GM12878 (cell line): Measurements from ENCODE around the gene TSPY8. TPM values are rescaled to one million over a fixed set of nuclear protein-coding genes. Genes with fewer than 3 reads are reported as not detected.
"Not testable (repeated sequence)": the region's sequence is repeated elsewhere in the genome, so short reads cannot be mapped to it uniquely, and the experiment has no call there.

Experiments
- ATAC-seq: fragments of 200-7000 bp; cut with Tn5 transposase; 3 replicates; pipeline ENCODE4 v1.9.1; 2020; ENCODE audit warnings: mild to moderate bottlenecking, moderate library complexity
- Bru-seq: library from RNA; stranded (reverse); fragments of 400-500 nt; gene quantifications from one replicate; lab custom pipeline; 2021; lab: Mats Ljungman, UMichigan
- BruChase-seq, 2 experiments: library from RNA; stranded (reverse); fragments of 400-500 nt; gene quantifications; one replicate each; lab custom pipeline; 2021; lab: Mats Ljungman, UMichigan
- BruUV-seq: library from RNA; stranded (reverse); fragments of 400-500 nt; replicated peaks from 2 replicates; lab custom pipeline; 2021; lab: Mats Ljungman, UMichigan
- CTCF ChIA-PET: fragments of 300-600 bp; sonication (Branson Sonifier 250); formaldehyde crosslinking; extraction: SDS; loops from one replicate; lab custom pipeline; 2021; ENCODE audit warnings: inconsistent platforms; lab: Yijun Ruan, JAX
- POLR2A ChIA-PET: fragments of 350-600 bp; formaldehyde crosslinking; extraction: SDS; loops from one replicate; lab custom pipeline; 2021; ENCODE audit warnings: inconsistent platforms; lab: Charles Lee
- RAD21 ChIA-PET: fragments of 300-600 bp; sonication (Branson Sonifier 250); formaldehyde crosslinking; loops from one replicate; lab custom pipeline; 2023; ENCODE audit warnings: antibody characterized with exemption; ENCODE audit not compliant: unreplicated experiment; lab: Charles Lee
- SMC1A ChIA-PET: fragments of 300-600 bp; sonication (Branson Sonifier 250); formaldehyde crosslinking; loops from one replicate; lab custom pipeline; 2023; ENCODE audit not compliant: unreplicated experiment, uncharacterized antibody; lab: Charles Lee
- DNase-seq: peaks from one replicate; pipeline ENCODE4 v3.0.0-alpha.2; 2011; ENCODE audit warnings: low read depth, low spot score
- FAIRE-seq: peaks from 3 replicates; lab custom pipeline; 2011; peaks lifted over from hg19 to GRCh38; lab: Jason Lieb, UNC
- H2AFZ ChIP-seq: 2 replicates; pipeline ENCODE4 v1.6.0; 2011; ENCODE audit warnings: low read depth, low read length, control low read depth; ENCODE audit not compliant: control insufficient read depth
- H3K27ac ChIP-seq: 2 replicates; pipeline ENCODE4 v1.5.1; 2011; ENCODE audit warnings: control low read depth; ENCODE audit not compliant: control insufficient read depth, insufficient read depth
- H3K27me3 ChIP-seq, 2 experiments: replicated peaks in 1 of 2; 2 replicates each; pipeline versions ENCODE4 v1.6.0 to v1.6.1; 2011; ENCODE audit warnings: low read length in 1 of 2; ENCODE audit not compliant: control insufficient read depth in 2 of 2, insufficient read depth in 2 of 2
- H3K36me3 ChIP-seq, 2 experiments: 2 replicates each; pipeline ENCODE4 v1.5.1; 2011; ENCODE audit warnings: low read length in 1 of 2; ENCODE audit not compliant: control insufficient read depth in 2 of 2, insufficient read depth in 2 of 2
- H3K4me1 ChIP-seq: 2 replicates; pipeline ENCODE4 v1.6.1; 2011; ENCODE audit warnings: mild to moderate bottlenecking, low read length, moderate library complexity, mixed read lengths; ENCODE audit not compliant: control insufficient read depth, insufficient read depth
- H3K4me2 ChIP-seq: 2 replicates; pipeline ENCODE4 v1.6.0; 2011; ENCODE audit warnings: control low read depth; ENCODE audit not compliant: control insufficient read depth, insufficient read depth
- H3K4me3 ChIP-seq: fragments of 200-600 bp; sonication (generic); 2 replicates; pipeline ENCODE4 v1.5.1; 2016
- H3K79me2 ChIP-seq: 2 replicates; pipeline ENCODE4 v1.6.0; 2011; ENCODE audit warnings: low read length; ENCODE audit not compliant: control insufficient read depth, insufficient read depth
- H3K9ac ChIP-seq: 2 replicates; pipeline ENCODE4 v1.8.0; 2011; ENCODE audit warnings: low read length, control low read depth, mixed read lengths; ENCODE audit not compliant: control insufficient read depth, insufficient read depth
- H3K9me3 ChIP-seq: replicated peaks from 3 replicates; pipeline ENCODE4 v1.5.1; 2011; ENCODE audit warnings: mild to moderate bottlenecking, low read length; ENCODE audit not compliant: control insufficient read depth, insufficient read depth
- H4K20me1 ChIP-seq: 2 replicates; pipeline ENCODE4 v1.6.0; 2011; ENCODE audit not compliant: control insufficient read depth, insufficient read depth
- MEF2A ChIP-seq: IDR thresholded peaks from 2 replicates; pipeline ENCODE4 v1.6.1; 2011; ENCODE audit warnings: low read depth, mild to moderate bottlenecking, low read length, moderate library complexity; ENCODE audit not compliant: insufficient read depth
- POLR2A ChIP-seq: IDR thresholded peaks from 2 replicates; pipeline ENCODE4 v1.6.1; 2011; ENCODE audit warnings: low read depth, mild to moderate bottlenecking, low read length
- ZBTB11 ChIP-seq: fragments of 450-650 bp; formaldehyde crosslinking; IDR thresholded peaks from 2 replicates; pipeline ENCODE4 v1.5.0; 2022; ENCODE audit warnings: mild to moderate bottlenecking, missing genetic modification characterization
- ZZZ3 ChIP-seq: IDR thresholded peaks from 2 replicates; pipeline ENCODE4 v1.6.1; 2011; ENCODE audit warnings: low read depth; ENCODE audit not compliant: control insufficient read depth, insufficient read length
- WGBS: methylation state at CpG from one replicate; pipeline ENCODE4 v1.1.6; 2016; ENCODE audit warnings: low lambda C conversion rate; ENCODE audit not compliant: insufficient replicate concordance, insufficient coverage; ENCODE audit errors: missing lambda C conversion rate; 5-methylcytosine and 5-hydroxymethylcytosine counted together
- in situ Hi-C: fragments of 300-500 bp; cut with MboI; formaldehyde crosslinking; loops from 9 replicates; pipeline ENCODE4 v1.14.3; 2018; ENCODE audit warnings: mixed read lengths
- intact Hi-C: fragments of 100-400 bp; cut with micrococcal nuclease; formaldehyde crosslinking; loops from one replicate; pipeline ENCODE4 v1.14.2; 2022; ENCODE audit not compliant: unreplicated experiment
- long read RNA-seq, 2 experiments: library from polyadenylated mRNA; unstranded; transcript quantifications; one replicate each; pipeline ENCODE4 v2.0.0, GENCODE V29; 2019 to 2020
- polyA minus RNA-seq, 3 experiments: library from RNA; depleted of rRNA, polyadenylated mRNA; stranded (reverse); fragments of >200 nt; gene quantifications; 2 replicates each; pipeline ENCODE4 v1.2.3, GENCODE V29; 2011
- polyA plus RNA-seq, 11 experiments: library from polyadenylated mRNA; depleted of rRNA in 4 of 11; unstranded in 6 of 11; stranded (reverse) in 5 of 11; fragments of >200 nt; fragmentation: Nextera tagmentation in 4 of 11; fragmentation: Illumina TruSeq in 1 of 11; extraction: Ambion mirVana in 4 of 11; extraction: Trizol in 1 of 11; gene quantifications; 1 replicate in 1 of 11; 2 replicates in 10 of 11; pipeline versions ENCODE4 v1.2.1 to v1.2.3, GENCODE V29; 2011 to 2016; ENCODE audit warnings: inconsistent platforms in 2 of 11, missing spikeins in 2 of 11, low read depth in 1 of 11
- total RNA-seq, 4 experiments: library from RNA; depleted of rRNA in 3 of 4; stranded (reverse); fragments of >200 nt in 3 of 4; fragmentation: Illumina TruSeq in 1 of 4; extraction: Trizol in 1 of 4; gene quantifications; 2 replicates each; pipeline versions ENCODE4 v1.2.1 to v1.2.3, GENCODE V29; 2013 to 2021
- TF ChIP-seq, protein P1 (sequence below): fragments of 450-650 bp; IDR thresholded peaks from 2 replicates; pipeline ENCODE4 v1.6.1; 2017; ENCODE audit warnings: antibody characterized with exemption, mild to moderate bottlenecking, moderate library complexity
- TF ChIP-seq, protein P2 (sequence below): IDR thresholded peaks from 2 replicates; pipeline ENCODE4 v1.6.1; 2012; ENCODE audit warnings: low read depth, low read length, improper control_type of control experiment

The TSPY8 gene
- not detected in 2 replicates for total RNA-seq (2013; cell fraction: nucleolus; rRNA removed)
- total RNA-seq (2014; rRNA removed) (not detected in 2 replicates), total RNA-seq (2014; rRNA removed; fragmentation: Illumina TruSeq; extraction: Trizol) (not detected in 2 replicates), total RNA-seq (2021) (not detected in 2 replicates), polyA plus RNA-seq (2011; rRNA removed) (not detected in 2 replicates), polyA plus RNA-seq (2014; fragmentation: Illumina TruSeq; extraction: Trizol) (not detected in 2 replicates), polyA plus RNA-seq (2014; fragmentation: Nextera tagmentation; extraction: Ambion mirVana) (not detected), polyA plus RNA-seq (2014; rRNA removed) (not detected in 2 replicates), polyA plus RNA-seq (2016; fragmentation: Nextera tagmentation; extraction: Ambion mirVana) (not detected), polyA minus RNA-seq (2011; rRNA and poly(A)+ RNA removed) (not detected in 2 replicates), Bru-seq, nascent RNA (not detected), BruChase-seq, experiment 1, labeled RNA remaining after a 6-hour chase (not detected), BruChase-seq, experiment 2, labeled RNA remaining after a 2-hour chase (not detected)
- polyA plus RNA-seq (2011; ENCODE audit: low read depth) = not detected
- polyA plus RNA-seq (2011; cell fraction: cytosol; rRNA removed) = not detected in 2 replicates
- not detected in 2 replicates for polyA plus RNA-seq (2011; cell fraction: nucleus; rRNA removed)
- polyA plus RNA-seq (2012) = not detected in 2 replicates
- not detected in 2 replicates for polyA minus RNA-seq (2011; cell fraction: cytosol; rRNA and poly(A)+ RNA removed)
- not detected in 2 replicates for polyA minus RNA-seq (2011; cell fraction: nucleus; rRNA and poly(A)+ RNA removed)
- long read RNA-seq, experiment 1 = 0 reads
- long read RNA-seq, experiment 2 = 0 reads

- CTCF ChIA-PET, H3K4me3 ChIP-seq, H3K27ac ChIP-seq, H4K20me1 ChIP-seq, H3K9ac ChIP-seq, H3K9me3 ChIP-seq, FAIRE-seq, H3K4me1 ChIP-seq, SMC1A ChIA-PET, H2AFZ ChIP-seq, ATAC-seq, DNase-seq, RAD21 ChIA-PET, in situ Hi-C loops, H3K36me3 ChIP-seq, H3K27me3 ChIP-seq, intact Hi-C loops, POLR2A ChIA-PET, H3K79me2 ChIP-seq, BruUV-seq, H3K4me2 ChIP-seq: not testable (repeated sequence)
- no CpG with 5 or more reads among the region's 25 CpGs for WGBS
These were observed at the start of gene TSPY8 for GRCh38 chrY:9357497-9357896. TSPY8 (plus strand) TSS chrY:9357797; CDS start chrY:9357843, 46 bp downstream.

DNA sequence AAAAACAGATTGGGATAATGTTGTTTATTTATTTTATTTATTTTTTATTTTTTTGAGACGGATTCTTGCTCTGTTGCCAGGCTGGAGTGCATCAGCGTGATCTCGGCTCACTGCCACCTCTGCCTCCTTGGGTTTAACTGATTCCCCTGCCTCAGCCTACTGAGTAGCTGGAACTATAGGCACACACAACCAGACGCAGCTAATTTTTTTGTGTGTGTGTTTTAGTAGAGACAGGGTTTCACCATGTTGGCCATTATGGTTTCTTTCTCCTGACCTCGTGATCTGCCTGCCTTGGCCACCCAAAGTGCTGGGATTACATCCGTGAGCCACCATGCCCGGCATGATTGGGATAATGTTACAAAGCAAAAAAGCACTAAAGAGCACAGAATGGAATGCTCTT, 36.6 kb upstream of the TSPY8 start:
- POLR2A ChIA-PET = no interaction called here
- TF ChIP-seq POLR2A = no peak
- TF ChIP-seq, protein P1, sequence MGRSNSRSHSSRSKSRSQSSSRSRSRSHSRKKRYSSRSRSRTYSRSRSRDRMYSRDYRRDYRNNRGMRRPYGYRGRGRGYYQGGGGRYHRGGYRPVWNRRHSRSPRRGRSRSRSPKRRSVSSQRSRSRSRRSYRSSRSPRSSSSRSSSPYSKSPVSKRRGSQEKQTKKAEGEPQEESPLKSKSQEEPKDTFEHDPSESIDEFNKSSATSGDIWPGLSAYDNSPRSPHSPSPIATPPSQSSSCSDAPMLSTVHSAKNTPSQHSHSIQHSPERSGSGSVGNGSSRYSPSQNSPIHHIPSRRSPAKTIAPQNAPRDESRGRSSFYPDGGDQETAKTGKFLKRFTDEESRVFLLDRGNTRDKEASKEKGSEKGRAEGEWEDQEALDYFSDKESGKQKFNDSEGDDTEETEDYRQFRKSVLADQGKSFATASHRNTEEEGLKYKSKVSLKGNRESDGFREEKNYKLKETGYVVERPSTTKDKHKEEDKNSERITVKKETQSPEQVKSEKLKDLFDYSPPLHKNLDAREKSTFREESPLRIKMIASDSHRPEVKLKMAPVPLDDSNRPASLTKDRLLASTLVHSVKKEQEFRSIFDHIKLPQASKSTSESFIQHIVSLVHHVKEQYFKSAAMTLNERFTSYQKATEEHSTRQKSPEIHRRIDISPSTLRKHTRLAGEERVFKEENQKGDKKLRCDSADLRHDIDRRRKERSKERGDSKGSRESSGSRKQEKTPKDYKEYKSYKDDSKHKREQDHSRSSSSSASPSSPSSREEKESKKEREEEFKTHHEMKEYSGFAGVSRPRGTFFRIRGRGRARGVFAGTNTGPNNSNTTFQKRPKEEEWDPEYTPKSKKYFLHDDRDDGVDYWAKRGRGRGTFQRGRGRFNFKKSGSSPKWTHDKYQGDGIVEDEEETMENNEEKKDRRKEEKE = no peak
- TF ChIP-seq MEF2A = no peak
- no peak for TF ChIP-seq ZBTB11
- TF ChIP-seq, protein P2, sequence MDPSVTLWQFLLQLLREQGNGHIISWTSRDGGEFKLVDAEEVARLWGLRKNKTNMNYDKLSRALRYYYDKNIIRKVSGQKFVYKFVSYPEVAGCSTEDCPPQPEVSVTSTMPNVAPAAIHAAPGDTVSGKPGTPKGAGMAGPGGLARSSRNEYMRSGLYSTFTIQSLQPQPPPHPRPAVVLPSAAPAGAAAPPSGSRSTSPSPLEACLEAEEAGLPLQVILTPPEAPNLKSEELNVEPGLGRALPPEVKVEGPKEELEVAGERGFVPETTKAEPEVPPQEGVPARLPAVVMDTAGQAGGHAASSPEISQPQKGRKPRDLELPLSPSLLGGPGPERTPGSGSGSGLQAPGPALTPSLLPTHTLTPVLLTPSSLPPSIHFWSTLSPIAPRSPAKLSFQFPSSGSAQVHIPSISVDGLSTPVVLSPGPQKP = no peak
- no peak for TF ChIP-seq ZZZ3

More for the DNA sequence above, 36.6 kb upstream of the TSPY8 start:
- Histone ChIP-seq H4K20me1 (no peaks in the 10 kb centered on the region), H2AFZ (no peak overlapping the region), H3K36me3 (no peaks in the 10 kb centered on the region), H3K9ac (no peak overlapping the region), H3K27me3 (no peaks in the 10 kb centered on the region), H3K4me3 (no peak overlapping the region), H3K27ac (no peak overlapping the region), H3K9me3 (no peaks in the 10 kb centered on the region), H3K4me2 (no peak overlapping the region), H3K79me2 (no peaks in the 10 kb centered on the region), H3K4me1 (no peaks in the 10 kb centered on the region)
- ATAC-seq (no peak), FAIRE-seq (no peak), DNase-seq (no peak)
- intact Hi-C loops (no loop called here), in situ Hi-C loops (no loop called here)
- no TSS peak for BruUV-seq
- no CpG with 5 or more reads among the region's 7 CpGs for whole genome bisulfite sequencing
- CTCF ChIA-PET = no interaction called here
- SMC1A ChIA-PET = no interaction called here
- RAD21 ChIA-PET = no interaction called here
